GM23338 (cell line): ENCODE data around the gene MMD. TPM values are rescaled to one million over a fixed set of nuclear protein-coding genes. Genes with fewer than 3 reads are reported as not detected.
A peak's percentile ranks its signal among the peaks of the same experiment; 100 is the strongest.

Experiments
- ATAC-seq: fragments of 200-7000 bp; cut with Tn5 transposase; 3 replicates; pipeline ENCODE4 v1.9.1; 2020
- DNase-seq: peaks from one replicate; pipeline ENCODE4 v3.0.0-alpha.2; 2015; ENCODE audit warnings: low spot score
- H2AFZ ChIP-seq: fragments of 200-600 bp; sonication (generic); 2 replicates; pipeline ENCODE4 v1.8.0; 2016; ENCODE audit warnings: antibody characterized with exemption, mild to moderate bottlenecking, moderate library complexity
- H3F3A ChIP-seq: fragments of 200-600 bp; sonication (generic); replicated peaks from 2 replicates; pipeline ENCODE4 v1.8.0; 2017; ENCODE audit warnings: antibody characterized with exemption, mixed run types, low read depth
- H3K27ac ChIP-seq: fragments of 200-600 bp; sonication (generic); 2 replicates; pipeline ENCODE4 v1.6.1; 2016; ENCODE audit warnings: low read depth
- H3K27me3 ChIP-seq: fragments of 200-600 bp; sonication (generic); 2 replicates; pipeline ENCODE4 v1.8.0; 2016; ENCODE audit warnings: mild to moderate bottlenecking, mixed run types, moderate library complexity; ENCODE audit not compliant: insufficient read depth
- H3K36me3 ChIP-seq: fragments of 200-600 bp; sonication (generic); 2 replicates; pipeline ENCODE4 v1.8.0; 2016; ENCODE audit warnings: mild to moderate bottlenecking; ENCODE audit not compliant: insufficient read depth
- H3K4me1 ChIP-seq: fragments of 200-600 bp; sonication (generic); 2 replicates; pipeline ENCODE4 v1.8.0; 2016; ENCODE audit warnings: mild to moderate bottlenecking, moderate library complexity; ENCODE audit not compliant: insufficient read depth
- H3K4me2 ChIP-seq: fragments of 200-600 bp; sonication (generic); 2 replicates; pipeline ENCODE4 v1.7.1; 2017; ENCODE audit warnings: mixed run types
- H3K4me3 ChIP-seq: fragments of 200-600 bp; sonication (generic); 2 replicates; pipeline ENCODE4 v1.6.1; 2016; ENCODE audit warnings: mixed run types
- H3K79me2 ChIP-seq: fragments of 200-600 bp; sonication (generic); replicated peaks from 2 replicates; pipeline ENCODE4 v1.8.0; 2017; ENCODE audit warnings: mild to moderate bottlenecking; ENCODE audit not compliant: insufficient read depth
- H3K9me2 ChIP-seq: fragments of 200-600 bp; sonication (generic); 2 replicates; pipeline ENCODE4 v1.8.0; 2017; ENCODE audit not compliant: insufficient read depth
- H4K20me1 ChIP-seq: fragments of 200-600 bp; sonication (generic); replicated peaks from 2 replicates; pipeline ENCODE4 v1.8.0; 2017; ENCODE audit warnings: mild to moderate bottlenecking; ENCODE audit not compliant: insufficient read depth
- H3K27ac Mint-ChIP-seq: 2 replicates; pipeline ENCODE4 v1.8.0; 2020; ENCODE audit warnings: inconsistent platforms, mild to moderate bottlenecking, moderate library complexity, mixed read lengths
- H3K27me3 Mint-ChIP-seq: 3 replicates; pipeline ENCODE4 v1.8.0; 2022; ENCODE audit warnings: low read depth, mild to moderate bottlenecking, moderate library complexity, mixed read lengths, inconsistent platforms; ENCODE audit not compliant: insufficient read depth, poor library complexity
- H3K36me3 Mint-ChIP-seq: 3 replicates; pipeline ENCODE4 v1.8.0; 2021; ENCODE audit warnings: low read depth, mild to moderate bottlenecking, inconsistent platforms, moderate library complexity, mixed read lengths
- H3K4me1 Mint-ChIP-seq: 3 replicates; pipeline ENCODE4 v1.8.0; 2020; ENCODE audit warnings: mild to moderate bottlenecking, inconsistent platforms, mixed read lengths
- H3K4me3 Mint-ChIP-seq: 3 replicates; pipeline ENCODE4 v1.8.0; 2021; ENCODE audit warnings: moderate library complexity, mild to moderate bottlenecking, inconsistent platforms, mixed read lengths
- H3K9me3 Mint-ChIP-seq: 3 replicates; pipeline ENCODE4 v1.8.0; 2020; ENCODE audit warnings: moderate library complexity, mild to moderate bottlenecking, inconsistent platforms, mixed read lengths
- CREB1 ChIP-seq: fragments of 250-450 bp; sonication (Bioruptor Pico); IDR thresholded peaks from 2 replicates; pipeline ENCODE4 v1.5.0; 2020; ENCODE audit warnings: low read depth, mild to moderate bottlenecking, moderate library complexity
- CTCF ChIP-seq, 2 experiments: fragments of 200-600 bp in 1 of 2; sonication (generic) in 1 of 2; conservative IDR thresholded peaks; 2 replicates each; pipeline versions ENCODE4 v1.5.1 to v1.6.1; 2016 to 2017; ENCODE audit warnings: antibody characterized with exemption in 2 of 2, low read depth in 2 of 2, mild to moderate bottlenecking in 2 of 2, moderate library complexity in 1 of 2
- ETS1 ChIP-seq: IDR thresholded peaks from 2 replicates; pipeline ENCODE4 v1.6.1; 2016; ENCODE audit warnings: antibody characterized with exemption
- EZH2 ChIP-seq: fragments of 200-600 bp; sonication (generic); IDR thresholded peaks from one replicate; pipeline ENCODE4 v1.8.0; 2017; ENCODE audit warnings: antibody characterized with exemption, mild to moderate bottlenecking, low read depth; ENCODE audit not compliant: unreplicated experiment
- EZH2phosphoT487 ChIP-seq: fragments of 200-600 bp; sonication (generic); IDR thresholded peaks from one replicate; pipeline ENCODE4 v1.8.1; 2018; ENCODE audit warnings: antibody characterized with exemption; ENCODE audit not compliant: unreplicated experiment
- JUNB ChIP-seq: IDR thresholded peaks from one replicate; pipeline ENCODE4 v1.6.1; 2016; ENCODE audit warnings: antibody characterized with exemption; ENCODE audit not compliant: unreplicated experiment
- NANOG ChIP-seq: IDR thresholded peaks from 2 replicates; pipeline ENCODE4 v1.6.1; 2016; ENCODE audit warnings: antibody characterized with exemption, borderline replicate concordance
- POLR2AphosphoS5 ChIP-seq: IDR thresholded peaks from 2 replicates; pipeline ENCODE4 v1.6.1; 2016; ENCODE audit warnings: antibody characterized with exemption, low read depth
- ZNF114 ChIP-seq: fragments of 250-450 bp; sonication (Bioruptor Pico); IDR thresholded peaks from 2 replicates; pipeline ENCODE4 v1.5.0; 2020; ENCODE audit warnings: mild to moderate bottlenecking, moderate library complexity
- ZNF331 ChIP-seq: fragments of 250-450 bp; sonication (Bioruptor Pico); IDR thresholded peaks from 2 replicates; pipeline ENCODE4 v1.5.0; 2020; ENCODE audit warnings: low read depth, mild to moderate bottlenecking, moderate library complexity
- ZNF462 ChIP-seq: fragments of 250-450 bp; sonication (Bioruptor Pico); IDR thresholded peaks from 2 replicates; pipeline ENCODE4 v1.5.0; 2020; ENCODE audit warnings: mild to moderate bottlenecking, moderate library complexity
- polyA plus RNA-seq: library from polyadenylated mRNA; unstranded; fragments of >200 nt; fragmentation: Nextera tagmentation; extraction: Ambion mirVana; gene quantifications from 2 replicates; pipeline ENCODE4 v1.2.1, GENCODE V29; 2016
- total RNA-seq: library from RNA; depleted of rRNA; stranded (reverse); fragments of >200 nt; shearing (Covaris generic); gene quantifications from 2 replicates; pipeline ENCODE4 v1.2.3, GENCODE V29; 2014

The MMD gene
- total and polyA plus RNA-seq, 2 experiments from 2014 or later: 46.4 to 47.0 TPM

- H3K27ac ChIP-seq: no peak overlapping the region
- peak overlapping the region; percentile 69; the same call in 1 of the 2 replicates for H2AFZ ChIP-seq
Measured at GRCh38 chr17:55458978-55459377, 37.3 kb upstream of the MMD start.

More at GRCh38 chr17:55458978-55459377, 37.3 kb upstream of the MMD start:
- H3K4me3 ChIP-seq: no peak overlapping the region
- no peaks in the 10 kb centered on the region for H3K9me2 ChIP-seq
- H3K4me3 Mint-ChIP-seq: no peak overlapping the region
- H3K36me3 Mint-ChIP-seq: no peaks in the 10 kb centered on the region
- no peaks in the 10 kb centered on the region for H3F3A ChIP-seq
- peaks cover 28% of the 10 kb centered on the region for H3K4me1 Mint-ChIP-seq
- no peaks in the 10 kb centered on the region for H3K36me3 ChIP-seq
- peaks cover 14% of the 10 kb centered on the region; the same call in 1 of the 2 replicates for H3K4me1 ChIP-seq
- no peaks in the 10 kb centered on the region for H4K20me1 ChIP-seq
- ATAC-seq (no peak), DNase-seq (no peak)
- no peaks in the 10 kb centered on the region for H3K79me2 ChIP-seq
- TF ChIP-seq EZH2: no peak
- TF ChIP-seq ETS1: no peak
- TF ChIP-seq ZNF462 (CRISPR knock-in tag): no peak
- TF ChIP-seq POLR2AphosphoS5: no peak
- TF ChIP-seq ZNF331 (CRISPR knock-in tag): no peak
- TF ChIP-seq EZH2phosphoT487: no peak
- no peak for TF ChIP-seq ZNF114 (CRISPR knock-in tag)
- TF ChIP-seq JUNB: no peak
- TF ChIP-seq CREB1 (CRISPR knock-in tag): no peak
- no peak for TF ChIP-seq NANOG
- no peak for TF ChIP-seq CTCF (conservative IDR thresholded peaks at IDR 0.05; ENCODE audit: low read depth in 2 of 2)
- H3K27me3 ChIP-seq: no peaks in the 10 kb centered on the region
- no peak overlapping the region for H3K27ac Mint-ChIP-seq
- H3K27me3 Mint-ChIP-seq: no peaks in the 10 kb centered on the region
- no peak overlapping the region for H3K4me2 ChIP-seq
- no peaks in the 10 kb centered on the region for H3K9me3 Mint-ChIP-seq
